Measurements from ENCODE around the gene GZMM.

Gene GZMM

GRCh38 chr19:501646-502045, 42.2 kb upstream of the GZMM start:
- no peak for FAIRE-seq
- TF ChIP-seq POLR2A (IDR thresholded peaks at IDR 0.05; ENCODE audit: low read depth, low read length) = no peak
- TF ChIP-seq TAF1 (IDR thresholded peaks at IDR 0.05; ENCODE audit: borderline replicate concordance, low read depth, low read length) = no peak
- no peak for TF ChIP-seq POLR2AphosphoS5 (IDR thresholded peaks at IDR 0.05; ENCODE audit: low read depth, low read length)
- no peak for DNase-seq (ENCODE audit: insufficient read length)

GRCh38 chr19:504616-505015, 39.2 kb upstream of the GZMM start:
- TF ChIP-seq POLR2A (IDR thresholded peaks at IDR 0.05; ENCODE audit: low read depth, low read length) (no peak), TAF1 (IDR thresholded peaks at IDR 0.05; ENCODE audit: borderline replicate concordance, low read depth, low read length) (no peak), POLR2AphosphoS5 (IDR thresholded peaks at IDR 0.05; ENCODE audit: low read depth, low read length) (no peak)
- FAIRE-seq (no peak), DNase-seq (ENCODE audit: insufficient read length) (no peak)

- peak; percentile 95 for DNase-seq (ENCODE audit: insufficient read length)
- TF ChIP-seq POLR2AphosphoS5 (IDR thresholded peaks at IDR 0.05; ENCODE audit: low read depth, low read length) (no peak), POLR2A (IDR thresholded peaks at IDR 0.05; ENCODE audit: low read depth, low read length) (peak; percentile 43; the same call in 1 of the 2 replicates), TAF1 (IDR thresholded peaks at IDR 0.05; ENCODE audit: borderline replicate concordance, low read depth, low read length) (peak; percentile 30; the same call in 1 of the 2 replicates)
- no peak for FAIRE-seq
These were observed 37.2 kb upstream of the GZMM start for GRCh38 chr19:506404-507285.

DNA sequence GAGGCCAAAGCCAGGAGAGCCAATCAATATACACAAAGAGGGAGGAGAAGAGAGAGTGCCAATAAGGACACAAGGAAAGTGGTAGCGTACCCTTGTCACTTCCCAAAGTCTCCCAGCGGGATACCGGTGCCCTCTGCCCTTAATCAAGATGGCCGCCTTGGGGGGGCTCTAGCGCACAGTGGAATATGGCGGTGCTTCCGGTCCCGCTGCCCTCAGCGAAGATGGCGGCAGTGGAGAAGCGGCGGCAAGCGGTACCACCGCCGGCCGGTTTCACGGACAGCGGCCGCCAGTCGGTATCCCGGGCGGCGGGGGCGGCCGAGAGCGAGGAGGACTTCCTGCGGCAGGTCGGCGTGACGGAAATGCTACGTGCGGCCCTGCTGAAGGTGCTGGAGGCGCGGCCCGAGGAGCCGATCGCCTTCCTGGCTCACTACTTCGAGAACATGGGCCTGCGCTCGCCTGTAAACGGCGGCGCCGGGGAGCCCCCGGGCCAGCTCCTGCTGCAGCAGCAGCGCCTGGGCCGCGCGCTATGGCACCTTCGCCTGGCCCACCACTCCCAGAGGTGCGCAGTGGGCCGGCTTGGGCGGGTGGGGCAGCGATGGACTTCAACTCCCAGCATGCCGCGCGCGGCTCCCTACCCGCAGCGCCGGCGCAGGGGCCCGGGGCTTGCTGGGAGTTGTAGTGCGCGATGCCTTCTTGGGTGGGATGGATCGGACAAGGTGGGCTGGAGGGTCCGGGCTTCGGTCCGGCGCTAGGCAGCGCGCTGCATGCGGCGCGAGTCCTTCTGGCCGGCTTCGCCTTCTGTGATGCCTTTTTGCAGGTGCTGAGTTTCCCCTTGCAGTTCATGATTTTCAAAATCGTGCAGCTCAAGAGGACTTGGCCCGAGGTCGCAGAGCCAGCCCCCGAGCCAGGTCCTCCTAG, 36.3 kb upstream of the GZMM start, which contains the start of gene TPGS1:
TSS of gene TPGS1 (plus strand) at position 212 of the 918 bp plus-strand sequence. CDS start at position 222, 10 bp downstream.
- DNase-seq (ENCODE audit: insufficient read length) (peak; percentile 85), FAIRE-seq (peak; percentile 95)
- peak; percentile 84 for TF ChIP-seq TAF1 (IDR thresholded peaks at IDR 0.05; ENCODE audit: borderline replicate concordance, low read depth, low read length)
- TF ChIP-seq POLR2AphosphoS5 (IDR thresholded peaks at IDR 0.05; ENCODE audit: low read depth, low read length) = no peak
- TF ChIP-seq POLR2A (IDR thresholded peaks at IDR 0.05; ENCODE audit: low read depth, low read length) = peak; percentile 75; the same call in 1 of the 2 replicates

DNA sequence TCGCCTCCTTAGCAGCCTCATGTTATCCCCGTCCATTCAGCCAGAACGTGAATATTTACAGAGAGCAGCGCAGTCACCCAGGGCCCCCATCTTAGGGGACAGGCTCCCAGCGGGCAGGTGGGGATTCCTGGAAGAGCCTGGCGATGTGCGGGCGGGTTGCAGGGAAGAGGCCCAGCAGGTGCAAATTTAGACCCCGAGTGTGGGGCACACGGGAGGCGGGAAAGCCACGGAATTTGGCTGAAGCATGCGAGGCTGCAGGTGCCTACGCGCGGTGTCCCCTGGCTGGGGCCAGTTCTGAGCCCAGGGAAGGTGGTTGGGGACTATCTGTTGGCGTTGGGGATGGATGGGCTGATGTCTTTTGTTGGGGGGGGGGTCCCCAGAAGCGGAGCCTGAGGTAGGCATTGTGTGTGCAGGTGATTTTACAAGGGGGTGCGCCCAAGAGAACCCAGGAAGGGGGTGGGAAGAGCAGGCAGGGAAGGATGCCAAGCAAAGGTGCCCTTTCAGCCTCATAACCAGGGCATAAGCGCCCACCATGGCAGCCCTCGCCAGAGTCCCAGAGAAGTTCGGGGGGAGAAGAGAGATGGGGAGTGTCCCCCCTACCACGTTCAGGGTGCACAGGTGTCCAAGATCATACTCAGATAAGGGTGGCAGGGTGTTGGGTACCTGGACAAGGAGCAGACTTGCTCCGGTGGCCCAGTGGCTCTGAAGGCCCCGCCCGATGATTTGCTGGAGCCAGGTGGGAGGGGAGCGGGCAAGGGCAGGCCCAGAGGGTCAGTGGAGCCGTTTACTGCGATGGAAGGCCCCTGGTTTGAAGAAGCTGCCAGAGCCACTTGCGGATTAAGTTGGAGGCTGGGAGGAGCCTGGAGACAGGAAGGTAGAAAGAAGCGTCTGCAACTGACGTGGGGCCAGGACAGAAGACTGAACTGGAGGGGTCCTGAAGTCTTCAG, 35.4 kb upstream of the GZMM start:
- FAIRE-seq = no peak
- no peak for TF ChIP-seq POLR2A (IDR thresholded peaks at IDR 0.05; ENCODE audit: low read depth, low read length)
- no peak for TF ChIP-seq POLR2AphosphoS5 (IDR thresholded peaks at IDR 0.05; ENCODE audit: low read depth, low read length)
- TF ChIP-seq TAF1 (IDR thresholded peaks at IDR 0.05; ENCODE audit: borderline replicate concordance, low read depth, low read length) = no peak
- no peak for DNase-seq (ENCODE audit: insufficient read length)

DNA sequence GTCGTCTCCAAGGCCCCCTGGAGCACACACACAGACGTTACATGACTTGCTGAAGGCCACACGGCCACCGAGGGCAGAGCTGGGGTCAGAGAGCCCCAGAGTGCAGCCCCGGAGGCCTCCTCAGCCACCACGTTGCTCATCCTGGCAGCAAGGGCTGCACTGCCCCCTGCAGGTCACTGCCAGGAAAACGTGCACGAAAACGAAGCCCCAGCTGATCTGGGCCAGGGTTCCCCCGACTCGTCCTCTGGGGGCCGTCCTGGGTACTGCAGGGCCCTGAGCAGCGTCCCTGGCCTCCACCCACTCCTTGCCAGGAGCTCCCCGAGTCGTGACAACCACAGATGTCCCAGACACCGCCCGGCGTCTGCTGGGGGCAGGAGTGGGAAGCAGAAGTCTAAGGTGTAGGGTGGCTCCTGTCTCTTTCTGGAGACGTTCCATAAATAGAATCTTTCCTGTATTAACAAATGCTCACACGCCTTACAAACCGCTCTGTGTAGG, 33.2 kb upstream of the GZMM start:
- FAIRE-seq (peak; percentile 94), DNase-seq (ENCODE audit: insufficient read length) (peak; percentile 86)
- TF ChIP-seq TAF1 (IDR thresholded peaks at IDR 0.05; ENCODE audit: borderline replicate concordance, low read depth, low read length) = no peak
- no peak for TF ChIP-seq POLR2A (IDR thresholded peaks at IDR 0.05; ENCODE audit: low read depth, low read length)
- TF ChIP-seq POLR2AphosphoS5 (IDR thresholded peaks at IDR 0.05; ENCODE audit: low read depth, low read length) = no peak

- peak; percentile 65 for FAIRE-seq
- TF ChIP-seq TAF1 (IDR thresholded peaks at IDR 0.05; ENCODE audit: borderline replicate concordance, low read depth, low read length) = no peak
- no peak for TF ChIP-seq POLR2A (IDR thresholded peaks at IDR 0.05; ENCODE audit: low read depth, low read length)
- TF ChIP-seq POLR2AphosphoS5 (IDR thresholded peaks at IDR 0.05; ENCODE audit: low read depth, low read length) = no peak
- no peak for DNase-seq (ENCODE audit: insufficient read length)
These were observed 32.6 kb upstream of the GZMM start for GRCh38 chr19:511101-511851.

- no peak for FAIRE-seq
- DNase-seq (ENCODE audit: insufficient read length) = no peak
- TF ChIP-seq POLR2AphosphoS5 (IDR thresholded peaks at IDR 0.05; ENCODE audit: low read depth, low read length) = no peak
- no peak for TF ChIP-seq TAF1 (IDR thresholded peaks at IDR 0.05; ENCODE audit: borderline replicate concordance, low read depth, low read length)
- no peak for TF ChIP-seq POLR2A (IDR thresholded peaks at IDR 0.05; ENCODE audit: low read depth, low read length)
These were observed 31.1 kb upstream of the GZMM start for GRCh38 chr19:512547-513365.
